Measurements from ENCODE around the gene MKRN2. TPM values are rescaled to one million over a fixed set of nuclear protein-coding genes. Genes with fewer than 3 reads are reported as not detected.

The MKRN2 gene
- total and polyA plus RNA-seq, 9 of the 15 experiments (the other 6 are each of a cell fraction or from before 2014, with no cell fraction given): 29.4 to 63.2 (median 42.9) TPM

DNA sequence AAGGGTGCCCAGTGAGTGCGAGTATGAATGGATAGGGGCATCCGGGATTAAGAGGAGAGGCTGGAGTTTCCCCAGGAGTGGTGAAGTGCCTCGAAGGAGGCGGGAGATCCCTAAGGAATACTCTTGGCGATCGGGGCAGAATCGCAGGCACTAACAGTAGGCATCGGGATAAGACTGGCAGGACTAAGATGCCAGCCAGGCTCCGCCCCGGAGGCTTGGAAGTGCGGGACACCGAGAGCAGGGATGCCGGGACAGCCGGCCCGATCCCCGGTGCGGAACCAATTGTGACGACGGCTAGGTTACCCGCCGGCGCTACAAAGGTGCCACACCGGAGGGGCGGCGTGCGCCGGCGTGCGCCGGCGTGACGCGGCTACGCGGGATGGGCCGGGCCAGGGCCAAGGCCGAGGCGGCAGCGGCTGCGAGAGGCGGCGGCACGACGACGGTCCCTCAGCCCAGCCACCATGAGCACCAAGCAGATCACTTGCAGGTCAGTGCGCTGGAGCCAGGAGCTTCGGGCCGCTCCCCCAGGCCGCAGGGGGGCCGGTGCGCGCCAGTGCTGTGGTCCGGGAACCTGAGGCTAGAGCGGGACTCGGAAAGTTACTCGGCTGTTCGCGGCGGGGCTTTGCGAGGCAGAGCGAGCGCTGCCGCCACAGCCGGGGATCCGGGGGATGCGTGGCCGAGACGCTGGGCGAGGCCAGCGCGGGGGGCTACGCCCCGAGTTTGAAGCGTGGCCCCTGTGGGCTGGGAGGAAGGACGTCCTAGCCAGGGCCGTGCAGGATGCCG is at the start of gene MKRN2 (continued):
- TF ChIP-seq, protein P1, sequence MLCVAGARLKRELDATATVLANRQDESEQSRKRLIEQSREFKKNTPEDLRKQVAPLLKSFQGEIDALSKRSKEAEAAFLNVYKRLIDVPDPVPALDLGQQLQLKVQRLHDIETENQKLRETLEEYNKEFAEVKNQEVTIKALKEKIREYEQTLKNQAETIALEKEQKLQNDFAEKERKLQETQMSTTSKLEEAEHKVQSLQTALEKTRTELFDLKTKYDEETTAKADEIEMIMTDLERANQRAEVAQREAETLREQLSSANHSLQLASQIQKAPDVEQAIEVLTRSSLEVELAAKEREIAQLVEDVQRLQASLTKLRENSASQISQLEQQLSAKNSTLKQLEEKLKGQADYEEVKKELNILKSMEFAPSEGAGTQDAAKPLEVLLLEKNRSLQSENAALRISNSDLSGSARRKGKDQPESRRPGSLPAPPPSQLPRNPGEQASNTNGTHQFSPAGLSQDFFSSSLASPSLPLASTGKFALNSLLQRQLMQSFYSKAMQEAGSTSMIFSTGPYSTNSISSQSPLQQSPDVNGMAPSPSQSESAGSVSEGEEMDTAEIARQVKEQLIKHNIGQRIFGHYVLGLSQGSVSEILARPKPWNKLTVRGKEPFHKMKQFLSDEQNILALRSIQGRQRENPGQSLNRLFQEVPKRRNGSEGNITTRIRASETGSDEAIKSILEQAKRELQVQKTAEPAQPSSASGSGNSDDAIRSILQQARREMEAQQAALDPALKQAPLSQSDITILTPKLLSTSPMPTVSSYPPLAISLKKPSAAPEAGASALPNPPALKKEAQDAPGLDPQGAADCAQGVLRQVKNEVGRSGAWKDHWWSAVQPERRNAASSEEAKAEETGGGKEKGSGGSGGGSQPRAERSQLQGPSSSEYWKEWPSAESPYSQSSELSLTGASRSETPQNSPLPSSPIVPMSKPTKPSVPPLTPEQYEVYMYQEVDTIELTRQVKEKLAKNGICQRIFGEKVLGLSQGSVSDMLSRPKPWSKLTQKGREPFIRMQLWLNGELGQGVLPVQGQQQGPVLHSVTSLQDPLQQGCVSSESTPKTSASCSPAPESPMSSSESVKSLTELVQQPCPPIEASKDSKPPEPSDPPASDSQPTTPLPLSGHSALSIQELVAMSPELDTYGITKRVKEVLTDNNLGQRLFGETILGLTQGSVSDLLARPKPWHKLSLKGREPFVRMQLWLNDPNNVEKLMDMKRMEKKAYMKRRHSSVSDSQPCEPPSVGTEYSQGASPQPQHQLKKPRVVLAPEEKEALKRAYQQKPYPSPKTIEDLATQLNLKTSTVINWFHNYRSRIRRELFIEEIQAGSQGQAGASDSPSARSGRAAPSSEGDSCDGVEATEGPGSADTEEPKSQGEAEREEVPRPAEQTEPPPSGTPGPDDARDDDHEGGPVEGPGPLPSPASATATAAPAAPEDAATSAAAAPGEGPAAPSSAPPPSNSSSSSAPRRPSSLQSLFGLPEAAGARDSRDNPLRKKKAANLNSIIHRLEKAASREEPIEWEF (CRISPR knock-in tag; IDR thresholded peaks at IDR 0.05): 0 out of 2 replicates have a peak, but pooled peaks have one; percentile 30
- TF ChIP-seq WHSC1 (IDR thresholded peaks at IDR 0.05; ENCODE audit: low read length) (peak; percentile 11), CXXC5 (CRISPR knock-in tag; IDR thresholded peaks at IDR 0.05) (peak; percentile 99), FOXM1 (IDR thresholded peaks at IDR 0.05; ENCODE audit: low read depth) (no peak), FOXM1 (CRISPR knock-in tag; IDR thresholded peaks at IDR 0.05; ENCODE audit: low read depth) (peak; percentile 91; the same call in 1 of the 2 replicates), FOXJ2 (tag; IDR thresholded peaks at IDR 0.05) (no peak), PYGO2 (tag; IDR thresholded peaks at IDR 0.05) (no peak), HNRNPUL1 (IDR thresholded peaks at IDR 0.05; ENCODE audit: low read length) (no peak), TCF7 (IDR thresholded peaks at IDR 0.05; ENCODE audit: borderline replicate concordance) (peak; percentile 70), ZNF584 (CRISPR knock-in tag; IDR thresholded peaks at IDR 0.05; ENCODE audit: low read depth) (peak; percentile 67; the same call in 1 of the 2 replicates), GATAD2B (IDR thresholded peaks at IDR 0.05; ENCODE audit: borderline replicate concordance) (peak; percentile 95), TBP (optimal IDR thresholded peaks at IDR 0.05; ENCODE audit: low read depth, low read length) (peak; percentile 93), TCF3 (CRISPR knock-in tag; IDR thresholded peaks at IDR 0.05) (0 out of 2 replicates have a peak, but pooled peaks have one; percentile 29), PHF20 (IDR thresholded peaks at IDR 0.05; ENCODE audit: partially characterized antibody) (peak; percentile 84), KDM5B (IDR thresholded peaks at IDR 0.05; ENCODE audit: insufficient replicate concordance, low read depth, low read length) (peak; percentile 99)
- TF ChIP-seq, protein P2, sequence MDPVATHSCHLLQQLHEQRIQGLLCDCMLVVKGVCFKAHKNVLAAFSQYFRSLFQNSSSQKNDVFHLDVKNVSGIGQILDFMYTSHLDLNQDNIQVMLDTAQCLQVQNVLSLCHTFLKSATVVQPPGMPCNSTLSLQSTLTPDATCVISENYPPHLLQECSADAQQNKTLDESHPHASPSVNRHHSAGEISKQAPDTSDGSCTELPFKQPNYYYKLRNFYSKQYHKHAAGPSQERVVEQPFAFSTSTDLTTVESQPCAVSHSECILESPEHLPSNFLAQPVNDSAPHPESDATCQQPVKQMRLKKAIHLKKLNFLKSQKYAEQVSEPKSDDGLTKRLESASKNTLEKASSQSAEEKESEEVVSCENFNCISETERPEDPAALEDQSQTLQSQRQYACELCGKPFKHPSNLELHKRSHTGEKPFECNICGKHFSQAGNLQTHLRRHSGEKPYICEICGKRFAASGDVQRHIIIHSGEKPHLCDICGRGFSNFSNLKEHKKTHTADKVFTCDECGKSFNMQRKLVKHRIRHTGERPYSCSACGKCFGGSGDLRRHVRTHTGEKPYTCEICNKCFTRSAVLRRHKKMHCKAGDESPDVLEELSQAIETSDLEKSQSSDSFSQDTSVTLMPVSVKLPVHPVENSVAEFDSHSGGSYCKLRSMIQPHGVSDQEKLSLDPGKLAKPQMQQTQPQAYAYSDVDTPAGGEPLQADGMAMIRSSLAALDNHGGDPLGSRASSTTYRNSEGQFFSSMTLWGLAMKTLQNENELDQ (CRISPR knock-in tag; IDR thresholded peaks at IDR 0.05; ENCODE audit: borderline replicate concordance): 0 out of 2 replicates have a peak, but pooled peaks have one; percentile 69
- TF ChIP-seq, protein P3, sequence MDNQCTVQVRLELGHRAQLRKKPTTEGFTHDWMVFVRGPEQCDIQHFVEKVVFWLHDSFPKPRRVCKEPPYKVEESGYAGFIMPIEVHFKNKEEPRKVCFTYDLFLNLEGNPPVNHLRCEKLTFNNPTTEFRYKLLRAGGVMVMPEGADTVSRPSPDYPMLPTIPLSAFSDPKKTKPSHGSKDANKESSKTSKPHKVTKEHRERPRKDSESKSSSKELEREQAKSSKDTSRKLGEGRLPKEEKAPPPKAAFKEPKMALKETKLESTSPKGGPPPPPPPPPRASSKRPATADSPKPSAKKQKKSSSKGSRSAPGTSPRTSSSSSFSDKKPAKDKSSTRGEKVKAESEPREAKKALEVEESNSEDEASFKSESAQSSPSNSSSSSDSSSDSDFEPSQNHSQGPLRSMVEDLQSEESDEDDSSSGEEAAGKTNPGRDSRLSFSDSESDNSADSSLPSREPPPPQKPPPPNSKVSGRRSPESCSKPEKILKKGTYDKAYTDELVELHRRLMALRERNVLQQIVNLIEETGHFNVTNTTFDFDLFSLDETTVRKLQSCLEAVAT (IDR thresholded peaks at IDR 0.05): peak in 1 of 2 experiments; percentile 78; a peak in 1 of 4 replicates
- TF ChIP-seq, protein P4, sequence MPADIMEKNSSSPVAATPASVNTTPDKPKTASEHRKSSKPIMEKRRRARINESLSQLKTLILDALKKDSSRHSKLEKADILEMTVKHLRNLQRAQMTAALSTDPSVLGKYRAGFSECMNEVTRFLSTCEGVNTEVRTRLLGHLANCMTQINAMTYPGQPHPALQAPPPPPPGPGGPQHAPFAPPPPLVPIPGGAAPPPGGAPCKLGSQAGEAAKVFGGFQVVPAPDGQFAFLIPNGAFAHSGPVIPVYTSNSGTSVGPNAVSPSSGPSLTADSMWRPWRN (IDR thresholded peaks at IDR 0.05; ENCODE audit: low read depth): no peak; the same call in 1 of the 2 replicates
